GM23338 (cell line): ENCODE measurements around the gene EGFR. TPM values are rescaled to one million over a fixed set of nuclear protein-coding genes. Genes with fewer than 3 reads are reported as not detected.

Source experiments
- ATAC-seq: fragments of 200-7000 bp; cut with Tn5 transposase; 3 replicates; pipeline ENCODE4 v1.9.1; 2020
- DNase-seq: peaks from one replicate; pipeline ENCODE4 v3.0.0-alpha.2; 2015; ENCODE audit warnings: low spot score
- H2AFZ ChIP-seq: fragments of 200-600 bp; sonication (generic); 2 replicates; pipeline ENCODE4 v1.8.0; 2016; ENCODE audit warnings: antibody characterized with exemption, mild to moderate bottlenecking, moderate library complexity
- H3F3A ChIP-seq: fragments of 200-600 bp; sonication (generic); replicated peaks from 2 replicates; pipeline ENCODE4 v1.8.0; 2017; ENCODE audit warnings: antibody characterized with exemption, mixed run types, low read depth
- H3K27ac ChIP-seq: fragments of 200-600 bp; sonication (generic); 2 replicates; pipeline ENCODE4 v1.6.1; 2016; ENCODE audit warnings: low read depth
- H3K27me3 ChIP-seq: fragments of 200-600 bp; sonication (generic); 2 replicates; pipeline ENCODE4 v1.8.0; 2016; ENCODE audit warnings: mild to moderate bottlenecking, mixed run types, moderate library complexity; ENCODE audit not compliant: insufficient read depth
- H3K36me3 ChIP-seq: fragments of 200-600 bp; sonication (generic); 2 replicates; pipeline ENCODE4 v1.8.0; 2016; ENCODE audit warnings: mild to moderate bottlenecking; ENCODE audit not compliant: insufficient read depth
- H3K4me1 ChIP-seq: fragments of 200-600 bp; sonication (generic); 2 replicates; pipeline ENCODE4 v1.8.0; 2016; ENCODE audit warnings: mild to moderate bottlenecking, moderate library complexity; ENCODE audit not compliant: insufficient read depth
- H3K4me2 ChIP-seq: fragments of 200-600 bp; sonication (generic); 2 replicates; pipeline ENCODE4 v1.7.1; 2017; ENCODE audit warnings: mixed run types
- H3K4me3 ChIP-seq: fragments of 200-600 bp; sonication (generic); 2 replicates; pipeline ENCODE4 v1.6.1; 2016; ENCODE audit warnings: mixed run types
- H3K79me2 ChIP-seq: fragments of 200-600 bp; sonication (generic); replicated peaks from 2 replicates; pipeline ENCODE4 v1.8.0; 2017; ENCODE audit warnings: mild to moderate bottlenecking; ENCODE audit not compliant: insufficient read depth
- H3K9me2 ChIP-seq: fragments of 200-600 bp; sonication (generic); 2 replicates; pipeline ENCODE4 v1.8.0; 2017; ENCODE audit not compliant: insufficient read depth
- H4K20me1 ChIP-seq: fragments of 200-600 bp; sonication (generic); replicated peaks from 2 replicates; pipeline ENCODE4 v1.8.0; 2017; ENCODE audit warnings: mild to moderate bottlenecking; ENCODE audit not compliant: insufficient read depth
- H3K27ac Mint-ChIP-seq: 2 replicates; pipeline ENCODE4 v1.8.0; 2020; ENCODE audit warnings: inconsistent platforms, mild to moderate bottlenecking, moderate library complexity, mixed read lengths
- H3K27me3 Mint-ChIP-seq: 3 replicates; pipeline ENCODE4 v1.8.0; 2022; ENCODE audit warnings: low read depth, mild to moderate bottlenecking, moderate library complexity, mixed read lengths, inconsistent platforms; ENCODE audit not compliant: insufficient read depth, poor library complexity
- H3K36me3 Mint-ChIP-seq: 3 replicates; pipeline ENCODE4 v1.8.0; 2021; ENCODE audit warnings: low read depth, mild to moderate bottlenecking, inconsistent platforms, moderate library complexity, mixed read lengths
- H3K4me1 Mint-ChIP-seq: 3 replicates; pipeline ENCODE4 v1.8.0; 2020; ENCODE audit warnings: mild to moderate bottlenecking, inconsistent platforms, mixed read lengths
- H3K4me3 Mint-ChIP-seq: 3 replicates; pipeline ENCODE4 v1.8.0; 2021; ENCODE audit warnings: moderate library complexity, mild to moderate bottlenecking, inconsistent platforms, mixed read lengths
- H3K9me3 Mint-ChIP-seq: 3 replicates; pipeline ENCODE4 v1.8.0; 2020; ENCODE audit warnings: moderate library complexity, mild to moderate bottlenecking, inconsistent platforms, mixed read lengths
- CREB1 ChIP-seq: fragments of 250-450 bp; sonication (Bioruptor Pico); IDR thresholded peaks from 2 replicates; pipeline ENCODE4 v1.5.0; 2020; ENCODE audit warnings: low read depth, mild to moderate bottlenecking, moderate library complexity
- ETS1 ChIP-seq: IDR thresholded peaks from 2 replicates; pipeline ENCODE4 v1.6.1; 2016; ENCODE audit warnings: antibody characterized with exemption
- EZH2 ChIP-seq: fragments of 200-600 bp; sonication (generic); IDR thresholded peaks from one replicate; pipeline ENCODE4 v1.8.0; 2017; ENCODE audit warnings: antibody characterized with exemption, mild to moderate bottlenecking, low read depth; ENCODE audit not compliant: unreplicated experiment
- EZH2phosphoT487 ChIP-seq: fragments of 200-600 bp; sonication (generic); IDR thresholded peaks from one replicate; pipeline ENCODE4 v1.8.1; 2018; ENCODE audit warnings: antibody characterized with exemption; ENCODE audit not compliant: unreplicated experiment
- JUNB ChIP-seq: IDR thresholded peaks from one replicate; pipeline ENCODE4 v1.6.1; 2016; ENCODE audit warnings: antibody characterized with exemption; ENCODE audit not compliant: unreplicated experiment
- NANOG ChIP-seq: IDR thresholded peaks from 2 replicates; pipeline ENCODE4 v1.6.1; 2016; ENCODE audit warnings: antibody characterized with exemption, borderline replicate concordance
- POLR2AphosphoS5 ChIP-seq: IDR thresholded peaks from 2 replicates; pipeline ENCODE4 v1.6.1; 2016; ENCODE audit warnings: antibody characterized with exemption, low read depth
- STAT1 ChIP-seq: IDR thresholded peaks from one replicate; pipeline ENCODE4 v1.6.1; 2016; ENCODE audit warnings: antibody characterized with exemption; ENCODE audit not compliant: unreplicated experiment
- ZNF114 ChIP-seq: fragments of 250-450 bp; sonication (Bioruptor Pico); IDR thresholded peaks from 2 replicates; pipeline ENCODE4 v1.5.0; 2020; ENCODE audit warnings: mild to moderate bottlenecking, moderate library complexity
- ZNF331 ChIP-seq: fragments of 250-450 bp; sonication (Bioruptor Pico); IDR thresholded peaks from 2 replicates; pipeline ENCODE4 v1.5.0; 2020; ENCODE audit warnings: low read depth, mild to moderate bottlenecking, moderate library complexity
- polyA plus RNA-seq: library from polyadenylated mRNA; unstranded; fragments of >200 nt; fragmentation: Nextera tagmentation; extraction: Ambion mirVana; gene quantifications from 2 replicates; pipeline ENCODE4 v1.2.1, GENCODE V29; 2016
- total RNA-seq: library from RNA; depleted of rRNA; stranded (reverse); fragments of >200 nt; shearing (Covaris generic); gene quantifications from 2 replicates; pipeline ENCODE4 v1.2.3, GENCODE V29; 2014
- TF ChIP-seq, protein P1 (sequence below), 2 experiments: fragments of 200-600 bp in 1 of 2; sonication (generic) in 1 of 2; conservative IDR thresholded peaks; 2 replicates each; pipeline versions ENCODE4 v1.5.1 to v1.6.1; 2016 to 2017; ENCODE audit warnings: antibody characterized with exemption in 2 of 2, low read depth in 2 of 2, mild to moderate bottlenecking in 2 of 2, moderate library complexity in 1 of 2
- TF ChIP-seq, protein P2 (sequence below): fragments of 250-450 bp; sonication (Bioruptor Pico); IDR thresholded peaks from 2 replicates; pipeline ENCODE4 v1.5.0; 2020; ENCODE audit warnings: mild to moderate bottlenecking, moderate library complexity
- TF ChIP-seq, protein P3 (sequence below): IDR thresholded peaks from one replicate; pipeline ENCODE4 v1.6.1; 2018; ENCODE audit warnings: antibody characterized with exemption; ENCODE audit not compliant: unreplicated experiment

Gene EGFR
- total and polyA plus RNA-seq, 2 experiments from 2014 or later, result 1.5 to 4.5 TPM

DNA sequence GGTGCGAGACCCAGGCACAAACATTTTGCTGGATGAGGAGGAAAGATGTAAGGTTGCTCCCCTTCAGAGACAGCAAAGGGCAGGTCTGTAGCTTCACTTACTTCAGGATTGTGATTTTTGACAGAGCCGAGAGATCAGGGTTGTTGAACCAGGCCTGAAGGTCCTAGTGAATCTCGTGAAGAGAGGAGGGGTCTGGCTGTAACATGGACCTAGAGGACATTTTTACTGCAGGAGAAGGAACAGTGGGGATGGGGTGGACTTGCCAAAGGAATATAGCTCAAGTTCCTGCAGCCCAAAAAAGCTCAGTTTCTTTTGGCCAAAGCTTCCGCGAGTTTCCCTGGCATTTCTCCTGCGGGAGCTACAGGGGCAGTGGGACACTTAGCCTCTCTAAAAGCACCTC, 976 bp upstream of the EGFR start:
- Histone ChIP-seq H3K9me2 (no peaks in the 10 kb centered on the region), H3K4me3 (peak overlapping the region; percentile 69), H3K27ac (no peak overlapping the region), H3K79me2 (no peaks in the 10 kb centered on the region), H4K20me1 (peaks cover 8% of the 10 kb centered on the region), H3F3A (no peaks in the 10 kb centered on the region), H3K27me3 (peaks cover 69% of the 10 kb centered on the region), H3K36me3 (no peaks in the 10 kb centered on the region), H2AFZ (peak overlapping the region; percentile 91; the same call in 1 of the 2 replicates), H3K4me2 (peak overlapping the region; percentile 87; the same call in 1 of the 2 replicates), H3K4me1 (peaks cover 4% of the 10 kb centered on the region; the same call in 1 of the 2 replicates)
- ATAC-seq, result no peak
- Mint-ChIP-seq H3K27me3 (peaks cover 41% of the 10 kb centered on the region), H3K4me3 (peak overlapping the region; percentile 70), H3K9me3 (no peaks in the 10 kb centered on the region), H3K4me1 (peaks cover 8% of the 10 kb centered on the region; the same call in 2 of the 3 replicates), H3K36me3 (no peaks in the 10 kb centered on the region), H3K27ac (no peak overlapping the region)
- DNase-seq, result no peak
- TF ChIP-seq STAT1 (no peak), CREB1 (CRISPR knock-in tag) (no peak), POLR2AphosphoS5 (no peak), ETS1 (no peak), EZH2phosphoT487 (no peak), EZH2 (no peak), NANOG (no peak), ZNF331 (CRISPR knock-in tag) (no peak), JUNB (no peak), ZNF114 (CRISPR knock-in tag) (no peak)
- TF ChIP-seq, protein P1, sequence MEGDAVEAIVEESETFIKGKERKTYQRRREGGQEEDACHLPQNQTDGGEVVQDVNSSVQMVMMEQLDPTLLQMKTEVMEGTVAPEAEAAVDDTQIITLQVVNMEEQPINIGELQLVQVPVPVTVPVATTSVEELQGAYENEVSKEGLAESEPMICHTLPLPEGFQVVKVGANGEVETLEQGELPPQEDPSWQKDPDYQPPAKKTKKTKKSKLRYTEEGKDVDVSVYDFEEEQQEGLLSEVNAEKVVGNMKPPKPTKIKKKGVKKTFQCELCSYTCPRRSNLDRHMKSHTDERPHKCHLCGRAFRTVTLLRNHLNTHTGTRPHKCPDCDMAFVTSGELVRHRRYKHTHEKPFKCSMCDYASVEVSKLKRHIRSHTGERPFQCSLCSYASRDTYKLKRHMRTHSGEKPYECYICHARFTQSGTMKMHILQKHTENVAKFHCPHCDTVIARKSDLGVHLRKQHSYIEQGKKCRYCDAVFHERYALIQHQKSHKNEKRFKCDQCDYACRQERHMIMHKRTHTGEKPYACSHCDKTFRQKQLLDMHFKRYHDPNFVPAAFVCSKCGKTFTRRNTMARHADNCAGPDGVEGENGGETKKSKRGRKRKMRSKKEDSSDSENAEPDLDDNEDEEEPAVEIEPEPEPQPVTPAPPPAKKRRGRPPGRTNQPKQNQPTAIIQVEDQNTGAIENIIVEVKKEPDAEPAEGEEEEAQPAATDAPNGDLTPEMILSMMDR (conservative IDR thresholded peaks at IDR 0.05; ENCODE audit: low read depth in 2 of 2), result no peak
- TF ChIP-seq, protein P2, sequence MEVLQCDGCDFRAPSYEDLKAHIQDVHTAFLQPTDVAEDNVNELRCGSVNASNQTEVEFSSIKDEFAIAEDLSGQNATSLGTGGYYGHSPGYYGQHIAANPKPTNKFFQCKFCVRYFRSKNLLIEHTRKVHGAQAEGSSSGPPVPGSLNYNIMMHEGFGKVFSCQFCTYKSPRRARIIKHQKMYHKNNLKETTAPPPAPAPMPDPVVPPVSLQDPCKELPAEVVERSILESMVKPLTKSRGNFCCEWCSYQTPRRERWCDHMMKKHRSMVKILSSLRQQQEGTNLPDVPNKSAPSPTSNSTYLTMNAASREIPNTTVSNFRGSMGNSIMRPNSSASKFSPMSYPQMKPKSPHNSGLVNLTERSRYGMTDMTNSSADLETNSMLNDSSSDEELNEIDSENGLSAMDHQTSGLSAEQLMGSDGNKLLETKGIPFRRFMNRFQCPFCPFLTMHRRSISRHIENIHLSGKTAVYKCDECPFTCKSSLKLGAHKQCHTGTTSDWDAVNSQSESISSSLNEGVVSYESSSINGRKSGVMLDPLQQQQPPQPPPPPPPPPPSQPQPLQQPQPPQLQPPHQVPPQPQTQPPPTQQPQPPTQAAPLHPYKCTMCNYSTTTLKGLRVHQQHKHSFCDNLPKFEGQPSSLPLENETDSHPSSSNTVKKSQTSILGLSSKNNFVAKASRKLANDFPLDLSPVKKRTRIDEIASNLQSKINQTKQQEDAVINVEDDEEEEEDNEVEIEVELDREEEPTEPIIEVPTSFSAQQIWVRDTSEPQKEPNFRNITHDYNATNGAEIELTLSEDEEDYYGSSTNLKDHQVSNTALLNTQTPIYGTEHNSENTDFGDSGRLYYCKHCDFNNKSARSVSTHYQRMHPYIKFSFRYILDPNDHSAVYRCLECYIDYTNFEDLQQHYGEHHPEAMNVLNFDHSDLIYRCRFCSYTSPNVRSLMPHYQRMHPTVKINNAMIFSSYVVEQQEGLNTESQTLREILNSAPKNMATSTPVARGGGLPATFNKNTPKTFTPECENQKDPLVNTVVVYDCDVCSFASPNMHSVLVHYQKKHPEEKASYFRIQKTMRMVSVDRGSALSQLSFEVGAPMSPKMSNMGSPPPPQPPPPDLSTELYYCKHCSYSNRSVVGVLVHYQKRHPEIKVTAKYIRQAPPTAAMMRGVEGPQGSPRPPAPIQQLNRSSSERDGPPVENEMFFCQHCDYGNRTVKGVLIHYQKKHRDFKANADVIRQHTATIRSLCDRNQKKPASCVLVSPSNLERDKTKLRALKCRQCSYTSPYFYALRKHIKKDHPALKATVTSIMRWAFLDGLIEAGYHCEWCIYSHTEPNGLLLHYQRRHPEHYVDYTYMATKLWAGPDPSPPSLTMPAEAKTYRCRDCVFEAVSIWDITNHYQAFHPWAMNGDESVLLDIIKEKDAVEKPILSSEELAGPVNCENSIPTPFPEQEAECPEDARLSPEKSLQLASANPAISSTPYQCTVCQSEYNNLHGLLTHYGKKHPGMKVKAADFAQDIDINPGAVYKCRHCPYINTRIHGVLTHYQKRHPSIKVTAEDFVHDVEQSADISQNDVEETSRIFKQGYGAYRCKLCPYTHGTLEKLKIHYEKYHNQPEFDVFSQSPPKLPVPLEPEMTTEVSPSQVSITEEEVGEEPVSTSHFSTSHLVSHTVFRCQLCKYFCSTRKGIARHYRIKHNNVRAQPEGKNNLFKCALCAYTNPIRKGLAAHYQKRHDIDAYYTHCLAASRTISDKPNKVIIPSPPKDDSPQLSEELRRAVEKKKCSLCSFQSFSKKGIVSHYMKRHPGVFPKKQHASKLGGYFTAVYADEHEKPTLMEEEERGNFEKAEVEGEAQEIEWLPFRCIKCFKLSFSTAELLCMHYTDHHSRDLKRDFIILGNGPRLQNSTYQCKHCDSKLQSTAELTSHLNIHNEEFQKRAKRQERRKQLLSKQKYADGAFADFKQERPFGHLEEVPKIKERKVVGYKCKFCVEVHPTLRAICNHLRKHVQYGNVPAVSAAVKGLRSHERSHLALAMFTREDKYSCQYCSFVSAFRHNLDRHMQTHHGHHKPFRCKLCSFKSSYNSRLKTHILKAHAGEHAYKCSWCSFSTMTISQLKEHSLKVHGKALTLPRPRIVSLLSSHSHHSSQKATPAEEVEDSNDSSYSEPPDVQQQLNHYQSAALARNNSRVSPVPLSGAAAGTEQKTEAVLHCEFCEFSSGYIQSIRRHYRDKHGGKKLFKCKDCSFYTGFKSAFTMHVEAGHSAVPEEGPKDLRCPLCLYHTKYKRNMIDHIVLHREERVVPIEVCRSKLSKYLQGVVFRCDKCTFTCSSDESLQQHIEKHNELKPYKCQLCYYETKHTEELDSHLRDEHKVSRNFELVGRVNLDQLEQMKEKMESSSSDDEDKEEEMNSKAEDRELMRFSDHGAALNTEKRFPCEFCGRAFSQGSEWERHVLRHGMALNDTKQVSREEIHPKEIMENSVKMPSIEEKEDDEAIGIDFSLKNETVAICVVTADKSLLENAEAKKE, result no peak
- TF ChIP-seq, protein P3, sequence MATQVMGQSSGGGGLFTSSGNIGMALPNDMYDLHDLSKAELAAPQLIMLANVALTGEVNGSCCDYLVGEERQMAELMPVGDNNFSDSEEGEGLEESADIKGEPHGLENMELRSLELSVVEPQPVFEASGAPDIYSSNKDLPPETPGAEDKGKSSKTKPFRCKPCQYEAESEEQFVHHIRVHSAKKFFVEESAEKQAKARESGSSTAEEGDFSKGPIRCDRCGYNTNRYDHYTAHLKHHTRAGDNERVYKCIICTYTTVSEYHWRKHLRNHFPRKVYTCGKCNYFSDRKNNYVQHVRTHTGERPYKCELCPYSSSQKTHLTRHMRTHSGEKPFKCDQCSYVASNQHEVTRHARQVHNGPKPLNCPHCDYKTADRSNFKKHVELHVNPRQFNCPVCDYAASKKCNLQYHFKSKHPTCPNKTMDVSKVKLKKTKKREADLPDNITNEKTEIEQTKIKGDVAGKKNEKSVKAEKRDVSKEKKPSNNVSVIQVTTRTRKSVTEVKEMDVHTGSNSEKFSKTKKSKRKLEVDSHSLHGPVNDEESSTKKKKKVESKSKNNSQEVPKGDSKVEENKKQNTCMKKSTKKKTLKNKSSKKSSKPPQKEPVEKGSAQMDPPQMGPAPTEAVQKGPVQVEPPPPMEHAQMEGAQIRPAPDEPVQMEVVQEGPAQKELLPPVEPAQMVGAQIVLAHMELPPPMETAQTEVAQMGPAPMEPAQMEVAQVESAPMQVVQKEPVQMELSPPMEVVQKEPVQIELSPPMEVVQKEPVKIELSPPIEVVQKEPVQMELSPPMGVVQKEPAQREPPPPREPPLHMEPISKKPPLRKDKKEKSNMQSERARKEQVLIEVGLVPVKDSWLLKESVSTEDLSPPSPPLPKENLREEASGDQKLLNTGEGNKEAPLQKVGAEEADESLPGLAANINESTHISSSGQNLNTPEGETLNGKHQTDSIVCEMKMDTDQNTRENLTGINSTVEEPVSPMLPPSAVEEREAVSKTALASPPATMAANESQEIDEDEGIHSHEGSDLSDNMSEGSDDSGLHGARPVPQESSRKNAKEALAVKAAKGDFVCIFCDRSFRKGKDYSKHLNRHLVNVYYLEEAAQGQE, result no peak
